Stimulated activated CD8-positive, alpha-beta memory T cell treated with anti-CD3 and anti-CD28 coated beads, Interleukin-12 subunit alpha, Interleukin-12 subunit beta, amount 100 ng/mL, for 24 hours (primary cell): ENCODE results near the gene PCDH10.

Experiments
- DNase-seq: peaks from one replicate; pipeline ENCODE4 v3.0.0-alpha.2; 2020; ENCODE audit errors: extremely low read depth

The PCDH10 gene

DNA sequence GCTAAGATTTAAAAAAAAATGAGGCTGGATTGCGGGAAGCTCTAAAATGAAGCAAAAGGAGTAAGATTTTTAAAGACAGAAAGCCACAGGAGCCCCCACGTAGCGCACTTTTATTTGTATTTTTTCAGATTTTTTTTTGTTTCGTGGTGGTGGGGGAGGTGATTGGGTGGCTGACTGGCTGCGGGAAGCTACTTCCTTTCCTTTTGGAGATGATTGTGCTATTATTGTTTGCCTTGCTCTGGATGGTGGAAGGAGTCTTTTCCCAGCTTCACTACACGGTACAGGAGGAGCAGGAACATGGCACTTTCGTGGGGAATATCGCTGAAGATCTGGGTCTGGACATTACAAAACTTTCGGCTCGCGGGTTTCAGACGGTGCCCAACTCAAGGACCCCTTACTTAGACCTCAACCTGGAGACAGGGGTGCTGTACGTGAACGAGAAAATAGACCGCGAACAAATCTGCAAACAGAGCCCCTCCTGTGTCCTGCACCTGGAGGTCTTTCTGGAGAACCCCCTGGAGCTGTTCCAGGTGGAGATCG lies 908 bp downstream of the PCDH10 start:
- no peak for DNase-seq

DNA sequence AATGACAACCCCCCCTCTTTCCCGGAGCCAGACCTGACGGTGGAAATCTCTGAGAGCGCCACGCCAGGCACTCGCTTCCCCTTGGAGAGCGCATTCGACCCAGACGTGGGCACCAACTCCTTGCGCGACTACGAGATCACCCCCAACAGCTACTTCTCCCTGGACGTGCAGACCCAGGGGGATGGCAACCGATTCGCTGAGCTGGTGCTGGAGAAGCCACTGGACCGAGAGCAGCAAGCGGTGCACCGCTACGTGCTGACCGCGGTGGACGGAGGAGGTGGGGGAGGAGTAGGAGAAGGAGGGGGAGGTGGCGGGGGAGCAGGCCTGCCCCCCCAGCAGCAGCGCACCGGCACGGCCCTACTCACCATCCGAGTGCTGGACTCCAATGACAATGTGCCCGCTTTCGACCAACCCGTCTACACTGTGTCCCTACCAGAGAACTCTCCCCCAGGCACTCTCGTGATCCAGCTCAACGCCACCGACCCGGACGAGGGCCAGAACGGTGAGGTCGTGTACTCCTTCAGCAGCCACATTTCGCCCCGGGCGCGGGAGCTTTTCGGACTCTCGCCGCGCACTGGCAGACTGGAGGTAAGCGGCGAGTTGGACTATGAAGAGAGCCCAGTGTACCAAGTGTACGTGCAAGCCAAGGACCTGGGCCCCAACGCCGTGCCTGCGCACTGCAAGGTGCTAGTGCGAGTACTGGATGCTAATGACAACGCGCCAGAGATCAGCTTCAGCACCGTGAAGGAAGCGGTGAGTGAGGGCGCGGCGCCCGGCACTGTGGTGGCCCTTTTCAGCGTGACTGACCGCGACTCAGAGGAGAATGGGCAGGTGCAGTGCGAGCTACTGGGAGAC lies 1.6 kb downstream of the PCDH10 start:
- DNase-seq = no peak

DNA sequence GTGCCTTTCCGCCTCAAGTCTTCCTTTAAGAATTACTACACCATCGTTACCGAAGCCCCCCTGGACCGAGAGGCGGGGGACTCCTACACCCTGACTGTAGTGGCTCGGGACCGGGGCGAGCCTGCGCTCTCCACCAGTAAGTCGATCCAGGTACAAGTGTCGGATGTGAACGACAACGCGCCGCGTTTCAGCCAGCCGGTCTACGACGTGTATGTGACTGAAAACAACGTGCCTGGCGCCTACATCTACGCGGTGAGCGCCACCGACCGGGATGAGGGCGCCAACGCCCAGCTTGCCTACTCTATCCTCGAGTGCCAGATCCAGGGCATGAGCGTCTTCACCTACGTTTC lies 2.2 kb downstream of the PCDH10 start:
- DNase-seq = no peak

DNA sequence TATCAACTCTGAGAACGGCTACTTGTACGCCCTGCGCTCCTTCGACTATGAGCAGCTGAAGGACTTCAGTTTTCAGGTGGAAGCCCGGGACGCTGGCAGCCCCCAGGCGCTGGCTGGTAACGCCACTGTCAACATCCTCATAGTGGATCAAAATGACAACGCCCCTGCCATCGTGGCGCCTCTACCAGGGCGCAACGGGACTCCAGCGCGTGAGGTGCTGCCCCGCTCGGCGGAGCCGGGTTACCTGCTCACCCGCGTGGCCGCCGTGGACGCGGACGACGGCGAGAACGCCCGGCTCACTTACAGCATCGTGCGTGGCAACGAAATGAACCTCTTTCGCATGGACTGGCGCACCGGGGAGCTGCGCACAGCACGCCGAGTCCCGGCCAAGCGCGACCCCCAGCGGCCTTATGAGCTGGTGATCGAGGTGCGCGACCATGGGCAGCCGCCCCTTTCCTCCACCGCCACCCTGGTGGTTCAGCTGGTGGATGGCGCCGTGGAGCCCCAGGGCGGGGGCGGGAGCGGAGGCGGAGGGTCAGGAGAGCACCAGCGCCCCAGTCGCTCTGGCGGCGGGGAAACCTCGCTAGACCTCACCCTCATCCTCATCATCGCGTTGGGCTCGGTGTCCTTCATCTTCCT lies 2.7 kb downstream of the PCDH10 start:
- no peak for DNase-seq

DNA sequence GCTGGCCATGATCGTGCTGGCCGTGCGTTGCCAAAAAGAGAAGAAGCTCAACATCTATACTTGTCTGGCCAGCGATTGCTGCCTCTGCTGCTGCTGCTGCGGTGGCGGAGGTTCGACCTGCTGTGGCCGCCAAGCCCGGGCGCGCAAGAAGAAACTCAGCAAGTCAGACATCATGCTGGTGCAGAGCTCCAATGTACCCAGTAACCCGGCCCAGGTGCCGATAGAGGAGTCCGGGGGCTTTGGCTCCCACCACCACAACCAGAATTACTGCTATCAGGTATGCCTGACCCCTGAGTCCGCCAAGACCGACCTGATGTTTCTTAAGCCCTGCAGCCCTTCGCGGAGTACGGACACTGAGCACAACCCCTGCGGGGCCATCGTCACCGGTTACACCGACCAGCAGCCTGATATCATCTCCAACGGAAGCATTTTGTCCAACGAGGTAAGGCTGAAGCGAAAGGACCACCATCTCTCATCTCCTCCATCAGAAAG lies 3.3 kb downstream of the PCDH10 start:
- DNase-seq = no peak

DNA sequence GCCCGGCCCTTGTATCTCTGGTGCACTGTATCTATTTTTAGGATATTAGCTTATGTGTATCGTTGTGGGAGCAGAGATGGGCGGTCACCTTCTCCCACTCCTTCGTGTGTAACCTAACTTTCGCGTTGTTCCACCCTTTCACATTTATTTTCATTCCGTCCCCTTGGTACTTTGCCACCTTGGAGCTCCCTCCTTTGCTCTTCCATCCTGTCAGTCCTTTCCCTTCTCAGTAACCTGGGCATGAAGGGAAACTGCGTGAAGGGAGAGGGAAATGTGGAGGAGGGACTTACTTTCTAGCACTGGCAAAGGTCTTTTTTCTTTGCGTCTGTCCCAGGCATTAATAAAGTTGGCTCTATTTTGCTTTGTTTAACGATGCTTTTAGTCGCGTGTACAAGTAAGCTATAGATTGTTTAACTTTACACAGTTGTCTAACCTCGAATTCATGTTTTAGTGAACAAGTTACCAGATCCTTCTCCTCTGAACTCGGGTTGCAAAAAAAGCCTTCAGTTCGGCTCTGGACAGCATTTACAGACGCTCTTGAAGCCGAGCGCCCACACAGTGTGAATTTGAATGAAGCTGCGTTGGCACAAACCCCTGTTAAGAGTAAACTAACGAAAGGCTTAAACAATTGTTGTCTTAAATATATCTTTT lies 3.9 kb downstream of the PCDH10 start:
- no peak for DNase-seq

DNA sequence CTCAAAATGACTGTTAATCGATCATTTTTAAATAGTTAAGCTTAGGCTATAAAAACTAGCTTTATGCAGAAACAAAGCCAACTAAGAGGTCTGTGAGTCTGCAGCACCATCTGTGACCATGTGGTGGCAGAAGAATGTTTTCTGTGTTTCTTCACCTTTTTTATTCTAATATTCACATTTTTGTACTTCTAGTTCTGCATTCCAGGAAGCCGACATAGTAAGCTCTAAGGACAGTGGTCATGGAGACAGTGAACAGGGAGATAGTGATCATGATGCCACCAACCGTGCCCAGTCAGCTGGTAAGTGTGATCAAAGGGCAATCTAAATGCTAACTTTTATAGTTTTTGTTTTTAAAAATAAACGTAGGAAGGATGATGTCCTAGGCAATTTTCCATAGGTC lies 5.6 kb downstream of the PCDH10 start:
- DNase-seq = no peak

DNA sequence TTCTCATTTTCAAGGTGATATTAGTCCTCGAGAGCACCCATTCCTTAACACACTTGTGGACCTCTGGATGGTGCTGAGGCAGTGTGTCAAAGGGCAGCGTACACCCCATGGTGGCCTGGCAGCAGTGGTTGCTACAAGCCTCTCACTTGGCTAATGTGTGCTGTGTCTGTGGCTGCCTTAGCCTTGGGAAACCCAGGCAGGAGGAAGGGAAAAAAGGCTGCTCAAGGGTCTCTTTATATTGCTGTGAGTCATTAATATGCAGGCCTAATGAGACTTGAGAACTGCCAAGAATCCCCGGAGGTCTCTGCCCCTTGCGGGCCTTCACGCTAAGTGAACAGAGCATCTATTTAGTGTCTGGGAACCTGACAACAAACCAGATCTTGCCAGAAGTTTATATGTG lies 7.0 kb downstream of the PCDH10 start:
- DNase-seq = no peak

DNA sequence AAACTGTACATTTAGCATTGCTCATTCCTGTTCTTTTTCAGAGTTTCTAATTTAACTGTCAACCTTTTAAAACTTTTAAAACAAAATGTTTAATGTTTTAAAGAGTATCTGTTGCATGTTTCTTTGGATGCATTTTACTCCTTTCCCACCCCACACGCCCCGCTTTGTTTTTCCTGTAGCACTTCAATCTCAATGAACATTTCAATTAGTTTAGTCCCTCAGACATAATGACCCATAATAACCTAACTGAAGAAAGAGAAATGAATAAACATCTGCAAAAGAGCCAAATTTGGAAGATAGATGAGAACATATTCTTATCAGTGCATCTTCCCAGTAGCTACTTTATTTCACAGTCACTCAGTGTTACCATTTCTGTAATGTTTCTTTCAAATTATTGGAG lies 7.5 kb downstream of the PCDH10 start:
- DNase-seq = no peak

DNA sequence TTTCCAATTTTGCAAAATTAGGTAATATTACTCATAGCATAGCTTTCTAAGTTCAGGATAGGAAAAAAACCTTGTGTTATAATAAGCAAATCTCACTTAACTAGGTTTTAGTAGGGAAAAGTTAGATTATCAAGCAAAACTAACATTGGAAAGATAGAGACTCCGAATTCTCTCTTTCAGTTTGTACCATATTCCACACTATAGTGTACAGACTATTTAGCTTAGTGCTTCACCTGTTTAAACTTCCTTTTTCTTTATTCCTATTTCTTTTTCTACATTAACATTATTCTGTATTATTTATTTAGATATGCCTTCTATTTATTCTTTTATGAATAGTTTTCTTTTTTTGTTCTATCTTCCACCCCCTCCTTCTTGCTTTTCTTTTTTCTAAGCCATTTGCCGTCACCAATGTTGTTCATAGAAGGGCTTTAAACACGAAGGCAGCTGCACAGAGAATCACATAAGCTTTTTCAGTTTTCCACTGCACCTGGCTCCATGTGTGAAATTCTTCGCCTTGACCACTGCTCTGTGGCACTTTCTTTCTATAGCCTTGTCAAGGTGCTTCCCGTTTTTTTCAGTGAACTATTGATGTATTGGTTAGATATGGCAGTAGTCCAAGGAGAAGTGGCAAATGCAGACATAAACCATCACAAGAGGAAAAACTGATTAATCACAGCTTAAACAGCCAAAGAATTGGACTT lies 8.5 kb downstream of the PCDH10 start:
- no peak for DNase-seq

DNA sequence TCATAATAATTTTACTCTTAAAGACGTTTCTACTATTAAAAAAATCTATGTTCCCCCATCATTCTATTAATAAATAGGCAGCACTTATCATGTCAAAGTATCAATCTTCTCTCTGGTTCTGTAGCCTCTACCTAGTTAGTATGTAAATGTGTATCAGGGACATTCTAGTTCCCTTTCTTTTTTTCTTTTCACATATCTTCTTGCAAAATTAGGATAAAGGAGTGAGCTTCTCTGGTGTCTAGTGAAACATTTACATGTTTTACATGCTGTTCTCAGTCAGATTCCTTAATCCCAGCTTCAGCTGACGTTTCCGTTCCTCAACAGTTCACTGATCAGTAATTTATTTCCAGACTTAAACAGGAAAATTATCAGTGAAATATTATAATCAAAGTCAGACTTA lies 11.8 kb downstream of the PCDH10 start:
- no peak for DNase-seq

DNA sequence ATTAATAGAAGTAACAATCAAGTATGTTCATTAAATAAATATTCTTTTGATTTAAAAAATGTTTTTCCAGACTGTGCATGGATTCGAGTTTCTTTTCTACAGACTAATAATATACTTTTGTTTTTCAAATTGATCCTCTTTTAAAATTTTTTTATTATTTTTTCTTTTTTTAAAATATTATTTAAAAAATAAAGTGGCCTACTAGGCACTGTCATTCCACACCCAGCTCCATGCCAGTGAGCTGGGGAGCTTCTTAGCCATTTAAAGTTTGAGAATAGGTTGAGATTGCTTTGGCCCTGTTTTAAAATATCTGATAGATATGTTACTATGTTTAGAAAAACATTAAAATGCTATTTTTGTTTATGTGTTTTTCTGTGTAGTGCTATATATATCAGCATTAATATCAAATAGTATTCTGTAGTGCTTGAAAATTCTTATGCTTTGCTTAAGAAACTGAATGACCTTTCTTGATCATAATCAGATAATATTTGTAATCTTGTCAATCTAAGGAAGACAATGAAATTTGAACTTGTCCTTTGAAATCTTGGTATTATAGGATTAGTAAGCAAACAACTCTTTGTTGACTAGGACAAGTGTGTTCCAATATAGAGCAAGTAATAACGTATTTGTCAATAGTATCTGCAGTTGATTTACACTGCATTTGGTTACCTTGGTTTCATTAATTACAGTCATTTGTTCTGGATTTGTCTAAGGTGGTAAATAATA lies 12.6 kb downstream of the PCDH10 start:
- no peak for DNase-seq

DNA sequence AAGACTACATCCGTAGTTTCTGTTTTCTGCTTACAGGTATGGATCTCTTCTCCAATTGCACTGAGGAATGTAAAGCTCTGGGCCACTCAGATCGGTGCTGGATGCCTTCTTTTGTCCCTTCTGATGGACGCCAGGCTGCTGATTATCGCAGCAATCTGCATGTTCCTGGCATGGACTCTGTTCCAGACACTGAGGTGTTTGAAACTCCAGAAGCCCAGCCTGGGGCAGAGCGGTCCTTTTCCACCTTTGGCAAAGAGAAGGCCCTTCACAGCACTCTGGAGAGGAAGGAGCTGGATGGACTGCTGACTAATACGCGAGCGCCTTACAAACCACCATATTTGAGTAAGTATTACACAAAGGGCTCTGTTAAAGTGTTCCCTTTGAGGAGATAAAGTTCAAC lies 13.8 kb downstream of the PCDH10 start:
- DNase-seq = no peak

DNA sequence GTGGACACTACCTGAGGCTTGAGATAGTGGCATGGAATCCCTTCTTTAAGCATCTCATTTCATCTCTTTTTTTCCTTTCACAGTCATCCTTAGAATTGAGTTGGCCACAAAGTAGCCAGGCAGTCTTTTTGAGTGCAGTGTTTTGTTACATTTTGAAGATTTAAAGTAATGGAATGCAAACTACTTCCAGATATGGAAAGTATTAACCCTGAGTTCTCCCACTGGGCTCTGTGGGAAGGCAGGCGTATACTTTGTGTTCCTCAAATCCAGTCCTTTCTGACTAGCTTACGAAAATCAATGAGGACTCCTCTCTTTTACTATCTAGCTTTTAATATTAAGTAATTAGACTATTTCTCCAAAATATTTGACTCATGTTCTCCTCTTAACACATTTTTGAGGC lies 29.9 kb downstream of the PCDH10 start:
- DNase-seq = no peak

DNA sequence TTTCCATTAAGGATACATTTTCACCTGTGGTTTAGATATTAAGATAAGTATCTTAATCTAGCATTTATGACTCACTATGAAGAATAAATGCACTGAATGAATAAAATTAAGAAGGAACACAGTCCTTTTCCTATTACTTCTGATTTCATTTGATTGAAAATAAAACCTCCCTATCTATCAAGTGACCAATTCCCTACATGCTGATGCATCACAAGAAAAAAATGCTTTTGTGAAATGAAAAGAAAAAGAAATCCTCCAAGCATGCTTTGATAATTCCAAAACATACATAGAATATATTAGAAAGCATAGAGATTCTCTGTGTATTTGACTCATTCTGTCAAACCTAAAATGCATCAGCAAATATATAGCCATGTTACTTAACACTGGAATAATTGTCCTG lies 37.1 kb downstream of the PCDH10 start:
- DNase-seq = no peak

DNA sequence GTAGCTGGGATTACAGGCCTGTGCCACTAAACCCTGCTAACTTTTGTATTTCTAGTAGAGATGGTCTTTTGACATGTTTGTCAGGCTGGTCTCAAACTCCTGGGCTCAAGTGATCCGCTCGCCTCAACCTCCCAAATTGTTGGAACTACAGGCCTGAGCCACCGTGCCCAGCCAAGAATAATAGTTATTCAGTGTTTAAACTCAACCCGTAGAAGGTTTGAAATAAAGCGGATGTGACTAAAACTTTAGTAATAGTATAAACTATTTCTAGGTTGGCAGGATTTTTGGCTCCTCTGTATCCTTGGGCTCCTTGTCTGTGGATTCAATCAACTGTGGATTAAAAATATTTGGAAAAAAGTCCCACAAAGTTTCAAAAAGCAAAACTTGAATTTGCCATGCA lies 37.8 kb downstream of the PCDH10 start:
- no peak for DNase-seq

DNA sequence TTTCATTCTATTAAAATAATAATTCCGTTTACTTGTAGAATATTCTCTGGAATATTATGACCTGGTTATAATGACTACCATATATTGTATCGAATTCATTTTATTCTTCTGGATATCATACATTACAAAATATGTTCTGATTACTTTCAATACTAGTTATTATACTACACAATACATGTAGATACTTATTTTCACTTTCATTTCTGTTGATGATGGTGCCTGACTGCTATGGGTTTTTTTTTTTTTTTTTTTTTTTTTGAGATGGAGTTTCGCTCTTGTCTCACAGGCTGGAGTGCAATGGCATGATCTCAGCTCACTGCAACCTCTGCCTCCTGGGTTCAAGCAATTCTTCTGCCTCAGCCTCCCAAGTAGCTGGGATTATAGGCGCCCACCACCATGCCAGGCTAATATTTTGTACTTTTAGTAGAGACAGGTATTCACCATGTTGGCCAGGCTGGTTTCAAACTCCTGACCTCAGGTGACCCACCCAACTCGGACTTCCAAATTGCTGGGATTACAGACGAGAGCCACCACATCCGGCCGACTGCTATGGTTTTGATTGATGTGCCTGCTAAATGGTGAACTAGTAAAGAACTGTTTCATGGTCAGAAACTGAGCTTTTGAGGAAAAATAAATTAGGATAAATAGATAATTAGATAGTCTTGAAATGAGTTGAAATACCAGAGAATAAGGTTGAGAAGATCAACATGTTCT lies 39.5 kb downstream of the PCDH10 start:
- DNase-seq = no peak

DNA sequence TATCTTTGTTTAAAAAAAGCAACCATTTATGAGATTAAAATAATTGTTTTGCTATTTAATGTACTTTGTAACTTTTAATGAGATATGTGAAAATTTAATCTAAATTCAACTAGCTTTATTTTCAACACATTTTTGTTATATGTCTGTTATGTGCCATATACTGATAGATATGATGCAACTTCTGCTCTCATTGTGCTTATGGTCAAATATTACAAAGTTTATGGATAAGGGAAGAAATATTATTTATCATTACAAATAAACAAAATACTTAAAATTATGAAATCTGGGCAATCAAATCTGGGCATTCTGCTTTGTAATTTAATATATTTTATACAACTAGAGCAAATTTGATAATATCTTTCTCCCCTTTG lies 40.0 kb downstream of the PCDH10 start:
- no peak for DNase-seq

DNA sequence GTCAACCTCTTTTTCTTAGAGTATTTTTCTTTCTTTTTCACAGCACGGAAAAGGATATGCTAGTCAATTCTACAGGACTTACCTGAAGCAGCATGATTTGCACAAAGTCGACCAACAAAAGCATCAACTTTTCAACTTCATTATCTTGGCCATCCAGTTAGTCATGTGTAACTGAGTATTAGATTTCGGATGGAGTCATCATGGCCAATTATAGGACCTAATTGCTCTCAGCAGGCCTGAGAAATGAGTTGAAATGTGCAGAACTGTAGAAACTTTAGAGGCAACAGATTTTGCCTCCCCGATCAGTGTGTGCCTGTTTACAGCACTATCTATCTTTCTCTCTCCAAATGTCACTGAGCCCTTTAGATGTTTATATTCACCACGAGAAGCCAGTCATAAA lies 41.0 kb downstream of the PCDH10 start:
- DNase-seq = no peak

DNA sequence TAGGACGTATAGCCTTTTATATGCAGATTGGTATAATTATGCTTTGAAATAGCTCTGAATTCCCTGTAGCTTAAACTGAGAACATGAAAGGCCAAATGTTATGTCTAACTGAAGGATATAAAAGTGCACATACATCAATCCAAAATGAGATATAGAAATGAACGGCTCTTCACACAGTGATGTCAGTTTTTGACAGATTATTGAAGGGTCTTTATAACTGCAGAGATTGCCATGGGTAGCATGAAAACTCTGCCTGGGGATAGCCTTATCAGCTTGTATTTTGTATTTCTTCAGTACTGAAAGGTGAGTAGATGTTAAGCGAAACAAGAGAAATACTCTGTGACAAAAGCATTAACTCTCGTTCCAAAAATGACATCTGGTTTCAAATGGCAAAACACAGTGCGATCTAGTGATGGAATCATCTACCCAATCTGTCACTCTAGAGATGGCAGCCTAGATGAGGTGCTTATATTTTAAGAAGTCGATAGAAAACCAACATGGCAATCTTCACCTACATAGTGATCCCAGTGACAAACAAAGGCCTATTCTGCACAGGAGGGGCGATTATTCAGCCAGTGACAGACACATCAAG lies 59.7 kb downstream of the PCDH10 start:
- no peak for DNase-seq
